NCI-H2081 (cell line): ENCODE measurements around the gene MAD1L1.
"Not testable (repeated sequence)": the region's sequence is repeated elsewhere in the genome, so short reads cannot be mapped to it uniquely, and the experiment has no call there.

ENCODE experiments used
- DNase-seq, 2 experiments: peaks; one replicate each; lab custom pipeline; 2025; lab: John Stamatoyannopoulos, UW

The MAD1L1 gene

DNA sequence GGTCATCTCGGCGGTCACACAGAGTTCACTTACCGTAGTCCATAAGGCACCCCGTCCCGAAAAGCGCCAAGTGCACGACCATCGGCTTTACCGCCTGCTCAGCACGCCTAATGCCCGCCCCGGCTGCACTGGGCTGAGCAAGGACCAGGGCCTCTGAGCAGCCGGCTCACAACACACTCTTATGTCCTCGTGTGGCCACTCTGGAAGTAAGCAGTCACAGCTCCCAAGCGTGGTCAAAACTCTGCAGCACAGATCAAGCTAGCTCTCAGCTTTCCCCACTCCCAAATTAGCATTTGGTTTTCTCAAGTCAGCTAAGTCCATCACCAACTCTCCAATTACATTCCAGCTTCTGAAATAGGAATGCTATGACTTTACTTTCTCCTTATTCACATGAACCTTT lies 57.7 kb downstream of the MAD1L1 start:
- no peak for DNase-seq

GRCh38 chr7:2173189-2173827 lies 59.4 kb downstream of the MAD1L1 start:
- peak in 1 of 2 experiments; percentile 65 for DNase-seq

DNA sequence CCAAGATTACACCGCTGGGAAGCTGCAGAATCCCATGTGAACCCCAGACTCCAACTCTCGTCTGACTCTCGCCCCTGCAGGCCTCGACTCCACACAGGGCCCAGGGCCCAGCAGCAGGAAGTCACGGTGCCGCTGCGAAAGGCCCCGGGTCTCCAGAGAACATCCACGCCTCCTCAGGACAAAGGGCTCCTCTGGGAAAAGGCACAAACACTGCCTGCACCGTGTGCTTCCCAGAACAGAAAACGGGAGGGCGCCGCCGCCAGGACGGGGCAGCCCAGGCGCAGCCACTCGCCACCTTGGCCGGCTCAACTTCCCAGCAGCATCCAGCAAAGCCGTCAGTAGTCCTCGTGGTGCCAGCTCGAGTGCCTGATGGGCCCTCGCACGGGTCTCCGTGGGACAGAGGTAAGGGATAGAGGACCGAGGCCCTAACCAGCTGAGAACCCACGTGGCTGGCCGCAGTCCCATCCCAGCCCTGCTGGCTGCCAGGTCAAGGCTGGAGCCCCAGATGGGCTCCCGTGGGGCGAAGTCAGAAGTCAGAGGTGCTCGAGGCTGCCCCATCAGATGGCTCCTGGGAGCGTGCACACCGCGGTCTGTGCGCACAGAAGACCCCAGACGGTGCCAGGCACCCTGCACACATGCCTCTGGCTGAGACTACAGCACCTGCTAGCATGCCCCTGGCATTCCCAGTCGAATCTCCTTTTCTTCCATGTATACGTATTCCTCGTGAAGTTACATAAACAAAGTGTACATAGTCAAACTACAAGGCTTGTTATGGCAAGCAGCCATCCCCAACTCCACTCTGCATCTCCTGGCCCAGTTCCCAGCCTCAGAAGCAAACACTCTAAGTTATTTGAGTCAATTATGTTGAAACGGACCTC lies 60.2 kb downstream of the MAD1L1 start:
- DNase-seq: peak; percentile 39 to 82

DNA sequence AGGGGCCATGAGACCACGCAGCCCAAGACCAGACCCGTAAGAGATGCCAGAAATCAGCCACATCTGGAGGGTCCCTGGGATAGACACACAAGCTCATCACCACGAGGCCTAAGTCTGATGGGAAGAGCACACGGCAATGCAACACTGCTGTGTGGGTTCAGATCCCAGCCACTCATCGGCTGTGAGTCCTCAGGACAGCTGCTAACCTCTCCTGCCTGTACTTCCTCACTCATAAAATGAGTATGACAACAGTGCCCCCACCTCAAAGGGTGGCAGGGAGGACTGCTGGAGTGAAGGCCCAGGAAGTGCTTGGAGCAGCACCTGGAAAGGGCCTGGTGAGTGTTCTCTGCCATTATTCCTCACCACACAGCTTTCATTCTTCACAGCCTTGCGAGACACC lies 60.9 kb downstream of the MAD1L1 start:
- DNase-seq: no peak

DNA sequence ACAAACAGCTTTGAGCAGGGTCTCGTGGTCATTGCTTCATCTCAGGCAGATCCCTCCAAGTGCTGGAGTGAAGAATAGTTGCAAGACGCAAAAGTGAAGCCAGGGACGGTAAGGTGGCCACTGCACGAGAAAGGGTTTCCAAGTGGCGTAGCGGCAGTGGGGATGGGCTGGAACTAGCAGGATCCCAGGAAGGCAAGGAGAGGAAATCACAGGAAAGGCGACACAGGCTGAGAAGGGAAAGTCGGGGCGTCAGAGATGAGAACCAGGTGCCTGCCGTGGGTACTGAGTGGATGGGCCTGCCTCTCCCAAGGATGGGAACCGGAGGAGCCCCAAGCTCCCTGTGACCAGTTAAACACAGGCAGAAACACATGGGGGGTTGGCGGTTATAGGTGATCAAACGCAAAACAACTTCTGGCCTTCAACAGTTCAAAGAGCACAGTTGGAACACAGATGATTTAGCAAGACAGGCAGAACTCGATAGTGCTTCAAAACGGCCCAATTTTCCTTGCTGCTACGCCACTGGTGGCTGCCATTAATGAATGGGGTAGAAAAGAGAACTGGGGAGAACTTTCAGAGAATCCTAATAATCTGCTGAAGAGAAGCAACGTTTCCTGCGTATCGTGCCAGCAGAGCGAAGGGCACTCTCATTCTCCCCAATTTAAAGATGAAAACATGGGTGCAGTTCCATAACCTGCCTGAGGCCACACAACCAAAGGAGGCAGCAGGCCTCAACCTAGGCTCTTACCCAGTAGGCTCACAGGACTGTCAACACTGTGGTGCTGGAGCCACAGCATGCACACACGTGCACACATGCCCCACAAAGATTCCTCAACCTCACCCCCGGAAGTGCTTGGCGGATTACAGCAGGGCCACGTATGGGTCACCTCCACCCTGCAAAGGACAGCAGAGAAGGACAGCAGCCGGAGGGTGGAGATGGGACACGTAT lies 61.9 kb downstream of the MAD1L1 start:
- DNase-seq: no peak

GRCh38 chr7:2169923-2170575 lies 62.7 kb downstream of the MAD1L1 start:
- no peak for DNase-seq

DNA sequence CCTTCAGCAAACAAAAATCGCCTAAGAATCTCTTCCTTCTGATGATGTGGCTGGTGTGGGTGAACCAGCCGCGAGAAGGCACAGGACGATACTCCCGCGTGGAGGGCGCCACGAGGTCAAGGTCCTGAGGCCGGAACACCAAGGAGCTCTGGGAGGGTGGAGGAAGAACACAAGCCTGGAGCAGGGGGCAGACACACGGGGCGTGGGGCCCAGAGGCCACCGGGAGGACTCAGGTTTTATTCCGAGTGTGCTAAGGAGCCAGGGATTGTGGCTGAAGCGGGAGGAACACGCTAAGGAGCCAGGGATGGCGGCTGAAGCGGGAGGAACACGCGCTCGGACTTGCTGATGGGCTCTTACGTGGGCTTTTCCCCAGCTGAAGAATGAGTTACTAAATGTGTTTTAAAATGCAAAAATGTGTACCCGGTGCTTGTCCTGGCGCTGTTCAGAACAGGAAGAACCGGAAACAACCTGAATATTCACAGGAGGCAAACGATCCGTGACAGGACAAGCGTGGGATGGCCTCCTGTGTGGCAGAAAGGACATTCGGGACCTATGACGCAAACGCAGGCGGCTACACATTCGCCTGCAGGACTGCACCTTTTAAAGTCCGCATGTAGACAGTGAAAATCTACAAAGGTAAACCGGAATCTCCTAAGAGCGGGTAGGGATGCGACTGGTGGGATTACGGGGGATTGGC lies 64.0 kb downstream of the MAD1L1 start:
- DNase-seq: no peak

- DNase-seq: no peak
Measured at GRCh38 chr7:2166625-2167280, 66.0 kb downstream of the MAD1L1 start.

DNA sequence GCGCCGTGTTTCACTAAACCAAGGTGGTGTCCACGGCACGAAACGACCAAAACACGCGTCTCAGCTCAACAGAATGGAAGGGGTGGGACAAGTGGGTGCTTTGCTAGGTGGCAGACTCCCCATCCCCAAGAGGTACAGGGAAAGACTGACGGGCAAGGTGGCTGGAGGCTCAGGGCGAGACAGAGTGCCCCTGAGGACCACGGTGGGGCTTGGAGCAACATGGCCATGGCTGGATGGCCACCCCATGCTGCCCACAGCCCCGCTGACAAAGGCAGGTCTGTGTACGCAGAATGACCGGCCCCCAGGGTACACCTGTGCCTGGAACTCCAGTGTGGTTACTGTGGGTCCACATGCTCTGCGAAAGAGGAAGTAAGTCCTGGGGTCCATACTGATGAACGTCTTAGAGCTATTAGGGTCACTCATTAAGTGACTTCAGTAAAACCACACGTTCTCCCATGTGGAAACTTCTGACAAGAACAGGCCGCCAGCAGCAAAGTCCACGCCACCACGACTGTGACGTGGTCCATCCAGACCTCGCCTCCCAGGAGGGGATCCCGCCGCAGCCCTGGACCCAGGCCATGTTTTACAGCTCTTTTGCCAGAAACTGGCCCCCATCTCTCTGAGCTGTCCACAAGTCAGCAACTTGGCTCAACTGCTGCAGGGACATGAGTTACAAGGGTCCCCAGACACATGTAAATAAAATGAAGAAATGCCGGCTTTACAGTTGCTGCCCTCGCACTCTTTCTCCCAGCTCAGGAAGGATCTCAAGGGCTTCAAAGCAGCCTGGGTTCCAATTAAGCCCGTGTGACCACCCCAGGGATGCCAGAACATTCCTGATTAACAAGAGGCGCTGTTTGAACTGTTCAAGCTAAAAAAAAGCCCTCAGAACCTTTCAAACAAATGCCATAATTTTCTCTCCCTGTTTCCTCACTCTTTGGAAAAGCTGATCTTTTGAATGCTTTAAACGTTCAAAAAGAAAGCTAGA lies 66.8 kb downstream of the MAD1L1 start:
- DNase-seq: no peak

DNA sequence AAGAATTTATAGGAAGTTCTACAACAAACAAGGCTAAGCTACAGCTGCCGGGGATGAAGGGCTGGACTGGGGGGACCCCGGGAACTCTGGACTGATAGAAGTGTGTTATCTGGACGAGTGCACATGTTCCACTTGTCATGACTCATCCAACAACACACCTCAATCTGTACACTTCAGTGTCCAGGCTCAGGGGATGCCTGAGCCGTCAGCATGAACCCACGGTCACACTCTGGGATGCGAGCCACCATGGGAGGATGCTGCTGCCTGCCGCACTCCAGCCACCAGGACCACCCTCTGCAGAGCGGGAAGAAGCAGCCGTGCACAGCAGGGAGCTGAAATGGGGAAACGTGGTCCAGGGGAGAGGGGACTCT lies 67.5 kb downstream of the MAD1L1 start:
- no peak for DNase-seq

DNA sequence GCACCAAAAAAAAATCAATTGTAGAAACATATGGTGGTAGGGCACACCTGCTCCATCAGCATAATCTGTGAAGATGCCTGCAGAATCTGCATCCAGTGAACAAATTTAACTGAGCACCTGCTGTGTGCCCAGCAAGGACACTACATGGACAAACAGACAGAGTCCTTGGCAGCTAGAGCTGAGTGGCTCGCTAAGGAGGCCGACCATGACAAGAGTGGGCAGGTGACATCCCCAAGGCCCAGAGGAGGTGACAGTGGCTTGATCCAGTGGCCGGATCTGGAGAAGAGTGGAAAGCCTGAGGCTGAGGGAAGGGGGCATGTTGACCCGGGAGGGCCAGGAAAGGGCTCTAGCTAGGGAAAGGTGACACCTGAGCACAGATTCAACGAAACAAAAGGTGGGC lies 68.1 kb downstream of the MAD1L1 start:
- DNase-seq: no peak

GRCh38 chr7:2163600-2164555 lies 68.9 kb downstream of the MAD1L1 start:
- DNase-seq: no peak

DNA sequence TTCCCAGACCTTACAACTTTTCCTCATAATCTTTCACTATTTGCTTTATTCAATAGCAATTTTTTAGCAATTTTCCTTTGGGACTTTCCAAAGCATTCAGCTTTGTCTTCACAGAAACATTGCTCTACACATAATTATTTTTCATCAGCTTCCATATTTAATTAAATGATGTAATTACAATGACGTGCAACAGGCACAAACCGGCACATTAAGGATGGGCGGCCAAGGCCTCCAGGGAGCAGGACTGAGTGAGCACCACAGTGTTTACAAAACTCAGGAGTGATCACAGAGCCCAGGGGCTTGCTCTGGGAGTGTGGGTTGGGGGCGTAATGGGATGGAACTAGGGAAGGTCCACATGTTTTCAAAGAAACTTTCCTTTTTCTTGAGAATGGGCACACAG lies 69.8 kb downstream of the MAD1L1 start:
- DNase-seq: no peak

DNA sequence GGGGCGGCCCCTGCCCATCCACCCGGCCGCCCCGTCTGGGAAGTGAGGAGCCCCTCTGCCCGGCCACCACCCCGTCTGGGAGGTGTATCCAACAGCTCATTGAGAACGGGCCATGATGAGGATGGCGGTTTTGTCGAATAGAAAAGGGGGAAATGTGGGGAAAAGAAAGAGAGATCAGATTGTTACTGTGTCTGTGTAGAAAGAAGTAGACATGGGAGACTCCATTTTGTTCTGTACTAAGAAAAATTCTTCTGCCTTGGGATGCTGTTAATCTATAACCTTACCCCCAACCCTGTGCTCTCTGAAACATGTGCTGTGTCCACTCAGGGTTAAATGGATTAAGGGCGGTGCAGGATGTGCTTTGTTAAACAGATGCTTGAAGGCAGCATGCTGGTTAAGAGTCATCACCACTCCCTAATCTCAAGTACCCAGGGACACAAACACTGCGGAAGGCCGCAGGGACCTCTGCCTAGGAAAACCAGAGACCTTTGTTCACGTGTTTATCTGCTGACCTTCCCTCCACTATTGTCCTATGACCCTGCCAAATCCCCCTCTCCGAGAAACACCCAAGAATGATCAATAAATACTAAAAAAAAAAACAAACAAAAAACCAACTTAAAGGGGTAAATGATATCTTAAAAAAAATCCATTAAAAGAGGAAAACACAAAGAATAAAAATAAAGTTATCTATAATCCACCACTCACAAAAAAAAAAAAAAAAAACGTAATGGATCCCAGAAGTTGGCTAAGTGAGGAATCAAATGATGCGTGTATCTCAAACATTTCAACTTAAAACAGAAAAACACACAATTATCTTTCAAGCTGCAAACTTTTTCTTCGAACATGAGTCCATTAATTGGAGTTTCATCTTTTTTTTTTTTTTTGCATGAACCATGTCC lies 70.5 kb downstream of the MAD1L1 start:
- not testable (repeated sequence) for DNase-seq

GRCh38 chr7:2159176-2159520 lies 73.6 kb downstream of the MAD1L1 start:
- no peak for DNase-seq

- peak in 1 of 2 experiments; percentile 53 for DNase-seq
Measured at GRCh38 chr7:2158331-2159175, 74.2 kb downstream of the MAD1L1 start.
